Islet precursor cell (in vitro differentiated cells): ENCODE measurements around the gene LGI4.
"Not testable (repeated sequence)": the region's sequence is repeated elsewhere in the genome, so short reads cannot be mapped to it uniquely, and the experiment has no call there.

Experiments
- DNase-seq: peaks from one replicate; pipeline ENCODE4 v3.0.0-alpha.2; 2018

Gene LGI4

DNA sequence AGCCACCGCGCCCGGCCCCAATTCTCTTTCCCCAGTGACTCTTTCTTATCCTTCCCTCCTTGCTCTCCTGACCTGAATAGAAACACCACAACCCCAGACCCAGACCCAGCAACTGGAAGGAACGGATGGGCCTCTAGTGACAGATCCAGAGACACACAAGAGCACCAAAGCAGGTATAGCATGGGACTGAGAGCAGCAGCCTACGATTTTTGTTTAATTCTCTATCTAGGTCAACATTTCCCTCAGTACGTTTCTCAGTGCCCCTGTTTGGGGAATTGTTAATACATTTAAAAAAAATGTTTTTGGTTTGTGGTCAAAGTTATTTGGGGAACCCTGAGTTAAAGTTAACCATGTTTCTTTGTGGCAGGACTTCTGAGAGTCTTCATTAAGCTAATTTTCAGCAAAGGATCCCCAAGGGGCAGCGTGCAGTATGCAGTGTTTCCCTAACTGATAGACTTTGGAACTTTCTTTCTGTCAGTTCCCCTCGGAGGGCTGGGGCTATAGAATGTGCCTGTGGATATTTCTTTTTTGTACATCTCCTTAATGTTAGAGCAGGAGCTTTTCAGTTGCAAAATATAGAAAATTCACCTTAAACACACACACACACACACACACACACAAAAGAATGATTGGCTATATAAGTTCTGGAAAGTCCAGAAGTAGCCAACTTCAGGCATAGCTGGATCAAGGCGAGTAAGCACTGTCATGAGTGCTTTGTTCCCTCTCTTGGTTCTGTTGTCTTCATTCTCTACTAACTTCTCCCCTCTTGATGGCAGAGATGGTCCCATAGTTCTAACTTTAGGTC, 26.0 kb upstream of the LGI4 start:
- no peak for DNase-seq

DNA sequence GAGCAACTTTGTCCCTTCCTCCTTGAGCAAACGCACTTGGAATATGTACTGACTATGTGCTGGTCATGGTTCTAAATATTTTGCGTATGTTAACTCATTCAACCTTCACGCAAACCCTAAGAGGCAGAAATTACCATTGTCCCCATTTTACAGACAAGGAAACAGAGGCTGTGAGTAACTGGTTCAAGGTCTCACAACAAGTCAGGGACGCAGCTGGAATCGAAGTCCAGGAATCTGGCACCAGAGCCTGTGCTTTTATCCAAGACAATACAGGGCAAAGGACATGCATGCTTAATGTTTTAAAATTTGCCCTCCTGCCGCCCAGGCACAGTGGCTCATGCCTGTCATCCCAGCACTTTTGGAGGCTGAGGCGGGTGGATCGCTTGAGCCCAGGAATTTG, 24.7 kb upstream of the LGI4 start:
- no peak for DNase-seq

DNA sequence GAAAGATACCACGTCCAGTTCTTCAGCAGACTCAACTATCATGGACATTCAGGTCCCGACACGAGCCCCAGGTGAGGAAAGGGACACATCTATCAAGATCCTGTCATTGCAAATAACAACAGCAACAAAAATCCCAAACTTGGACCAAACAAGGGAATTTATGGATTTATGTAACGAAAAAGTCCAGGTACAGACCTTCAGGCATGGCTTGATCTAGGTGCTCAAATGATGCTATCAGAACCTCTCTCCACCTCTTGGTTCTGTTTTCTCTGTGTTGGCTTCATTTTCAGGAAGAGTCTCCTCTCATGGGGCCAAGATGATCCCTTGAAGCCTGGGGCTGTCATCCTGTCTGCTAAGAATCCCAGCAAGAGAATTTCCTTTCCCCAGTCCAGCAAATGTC, 22.6 kb upstream of the LGI4 start:
- no peak for DNase-seq

DNA sequence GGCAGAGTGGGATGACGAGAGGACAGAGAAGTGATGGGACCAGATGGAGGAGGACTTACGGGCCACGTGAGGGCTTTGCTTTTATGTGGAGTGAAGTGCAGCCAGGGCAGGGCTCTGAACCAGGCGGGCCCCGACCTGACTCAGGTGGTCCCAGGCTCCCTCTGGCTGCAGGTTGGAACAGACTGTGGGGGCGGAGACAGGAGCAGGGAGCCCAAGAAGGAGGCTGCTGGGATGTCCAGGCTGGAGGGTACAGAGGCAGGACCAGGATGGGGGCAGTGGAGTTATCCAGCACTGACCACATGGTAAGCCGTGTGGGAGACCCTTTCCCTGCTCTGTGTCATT, 21.8 kb upstream of the LGI4 start:
- DNase-seq = no peak

DNA sequence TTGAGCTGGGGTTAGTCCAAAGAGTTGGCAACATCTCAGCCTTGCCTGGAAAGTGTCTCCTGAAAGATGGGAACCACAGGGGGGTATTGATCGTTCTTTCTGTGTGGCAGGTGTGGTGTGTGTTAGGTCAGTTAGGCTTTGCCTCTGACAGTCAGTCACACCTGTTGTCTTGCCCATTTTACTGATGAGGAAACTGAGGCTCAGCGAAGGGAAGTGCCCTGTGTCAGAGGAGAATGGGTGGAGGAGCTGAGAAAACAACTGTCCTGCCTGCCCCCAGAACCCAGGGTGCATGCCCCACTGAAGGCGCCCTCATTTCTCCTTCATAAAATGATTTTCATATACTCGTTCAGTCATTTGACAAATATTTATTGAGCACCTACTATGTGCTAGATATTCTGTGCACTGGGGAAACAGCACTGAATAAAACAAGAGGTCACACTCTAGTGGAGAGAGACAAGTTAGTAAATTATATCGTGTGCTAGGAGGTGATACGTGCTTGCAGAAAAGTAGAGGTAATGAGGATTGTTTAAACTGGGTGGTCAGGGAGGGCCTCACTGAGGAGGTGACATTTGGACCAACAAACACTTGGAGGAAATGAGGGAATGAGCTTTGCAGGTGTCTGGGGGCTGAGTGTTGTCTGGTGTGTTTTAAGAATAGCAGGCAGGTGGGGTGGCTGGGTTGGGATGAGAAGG, 21.3 kb upstream of the LGI4 start:
- no peak for DNase-seq

DNA sequence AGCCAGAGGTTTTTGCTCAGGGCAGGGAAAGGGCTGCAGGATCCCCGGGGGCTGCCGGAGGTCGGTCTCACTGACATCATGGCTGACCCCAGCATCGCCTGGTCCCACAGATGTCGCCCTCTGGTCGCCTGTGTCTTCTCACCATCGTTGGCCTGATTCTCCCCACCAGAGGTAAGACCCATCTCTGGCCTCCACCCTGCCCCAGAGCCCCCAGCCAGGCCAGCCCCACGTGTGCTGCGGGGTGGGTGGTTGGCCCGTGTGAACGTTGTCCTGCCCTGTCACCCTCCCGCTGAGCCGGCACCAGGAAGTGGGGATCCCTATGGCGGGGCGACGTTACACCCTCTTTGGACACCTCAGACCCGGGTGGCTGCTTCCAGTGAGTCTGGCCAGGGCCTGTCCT, 20.6 kb upstream of the LGI4 start:
- no peak for DNase-seq

DNA sequence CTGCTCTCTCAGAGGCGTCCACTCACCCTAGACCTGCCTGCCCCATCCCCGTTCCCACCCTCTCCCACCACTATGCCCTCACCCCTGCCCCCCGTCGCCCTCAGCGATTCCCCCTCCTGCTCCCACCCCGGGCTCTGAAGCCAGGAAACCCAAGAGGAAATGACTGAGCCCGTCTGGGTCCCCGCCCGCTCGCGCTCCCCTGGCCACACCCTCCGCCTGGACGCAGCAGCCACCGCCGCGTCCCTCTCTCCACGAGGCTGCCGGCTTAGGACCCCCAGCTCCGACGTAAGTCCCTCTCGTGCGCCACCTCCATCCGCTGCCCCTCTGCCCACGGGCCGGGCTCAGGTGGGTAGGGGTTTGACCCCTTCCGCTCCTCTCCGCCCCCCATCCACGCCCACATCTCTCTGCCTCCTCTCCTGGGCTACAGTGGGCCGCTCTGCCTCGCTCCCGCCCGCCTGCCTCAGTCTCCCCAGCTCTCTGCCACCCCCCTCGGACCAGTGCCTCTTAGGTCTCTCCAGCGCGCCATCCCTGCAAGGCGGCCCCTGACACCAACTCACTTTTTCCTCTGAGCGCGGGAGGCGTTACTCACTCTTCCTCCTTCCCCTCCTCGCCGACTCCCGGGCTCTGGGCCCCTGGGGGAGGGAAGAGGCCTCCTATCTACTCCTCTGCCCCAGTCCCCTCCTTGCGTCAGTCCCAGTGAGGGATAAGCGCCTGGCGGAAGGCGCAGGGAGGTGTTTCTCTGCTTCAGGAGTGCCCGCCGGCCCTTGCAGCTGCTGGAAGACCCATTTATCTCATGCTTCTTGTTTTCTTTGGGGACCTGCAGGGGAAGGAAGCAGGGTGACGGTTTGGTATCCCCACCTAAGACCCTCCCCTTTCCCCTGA, 19.9 kb upstream of the LGI4 start, which contains the start of gene FXYD5:
Gene FXYD5, plus strand, starts transcription at position 211 of the 882 bp plus-strand sequence. CDS start 816 bp downstream, outside the sequence.
- peak; percentile 92 for DNase-seq

DNA sequence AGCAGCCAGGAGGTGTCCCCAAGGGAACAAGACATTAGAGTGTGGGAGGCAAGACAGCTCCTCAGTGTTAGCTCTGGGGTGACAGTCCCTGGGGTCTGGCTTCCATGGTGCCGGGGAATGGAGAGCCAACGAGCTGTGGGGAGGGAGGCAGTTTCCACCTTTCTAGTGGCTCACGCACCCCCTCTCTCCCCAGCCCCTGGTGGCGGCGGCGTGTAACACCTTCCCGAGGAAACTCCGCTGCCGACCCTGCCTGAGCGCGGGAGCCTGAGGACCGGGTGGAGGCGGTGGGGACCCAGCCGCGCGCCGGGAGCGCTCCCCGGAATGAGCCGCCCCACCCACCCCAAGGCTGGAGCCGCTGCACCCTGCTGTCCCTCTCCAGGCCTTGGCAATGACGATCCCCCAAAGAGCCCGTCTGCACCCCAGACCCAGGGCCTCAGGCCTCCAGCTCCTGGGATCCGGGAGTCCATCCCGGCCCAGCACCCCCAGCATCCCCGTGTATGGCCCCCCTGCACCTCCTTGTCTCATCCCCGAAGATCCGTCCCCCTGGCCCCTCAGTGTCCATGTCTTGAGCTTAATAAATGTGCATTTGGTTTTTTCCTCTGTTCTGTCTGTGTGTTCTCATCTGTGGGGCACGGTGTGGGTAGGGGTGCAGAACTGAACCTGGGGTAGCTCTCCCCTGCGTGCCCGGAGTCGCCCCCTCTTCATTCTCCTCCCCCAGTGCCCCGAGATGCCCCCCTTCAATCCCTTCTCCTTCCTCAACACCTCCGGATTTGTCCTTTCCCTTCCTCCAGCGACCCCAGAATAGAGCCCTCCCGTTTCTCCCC, 19.1 kb upstream of the LGI4 start:
- DNase-seq = peak; percentile 77

DNA sequence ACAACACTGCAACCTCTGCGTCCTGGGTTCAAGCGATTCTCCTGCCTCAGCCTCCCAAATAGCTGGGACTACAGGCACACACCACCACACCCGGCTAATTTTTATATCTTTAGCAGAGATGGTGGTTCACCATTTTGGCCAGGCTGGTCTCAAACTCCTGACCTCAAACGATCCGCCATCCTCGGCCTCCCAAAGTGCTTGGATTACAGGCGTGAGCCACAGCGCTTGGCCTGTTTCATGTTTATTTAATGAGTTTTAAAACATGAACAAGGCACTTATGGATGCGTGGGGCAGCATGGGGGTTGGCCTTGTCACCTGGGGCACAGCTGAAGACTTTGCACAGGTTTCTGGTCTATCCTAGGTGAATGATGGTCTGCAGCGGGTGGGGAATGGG, 18.3 kb upstream of the LGI4 start:
- not testable (repeated sequence) for DNase-seq

DNA sequence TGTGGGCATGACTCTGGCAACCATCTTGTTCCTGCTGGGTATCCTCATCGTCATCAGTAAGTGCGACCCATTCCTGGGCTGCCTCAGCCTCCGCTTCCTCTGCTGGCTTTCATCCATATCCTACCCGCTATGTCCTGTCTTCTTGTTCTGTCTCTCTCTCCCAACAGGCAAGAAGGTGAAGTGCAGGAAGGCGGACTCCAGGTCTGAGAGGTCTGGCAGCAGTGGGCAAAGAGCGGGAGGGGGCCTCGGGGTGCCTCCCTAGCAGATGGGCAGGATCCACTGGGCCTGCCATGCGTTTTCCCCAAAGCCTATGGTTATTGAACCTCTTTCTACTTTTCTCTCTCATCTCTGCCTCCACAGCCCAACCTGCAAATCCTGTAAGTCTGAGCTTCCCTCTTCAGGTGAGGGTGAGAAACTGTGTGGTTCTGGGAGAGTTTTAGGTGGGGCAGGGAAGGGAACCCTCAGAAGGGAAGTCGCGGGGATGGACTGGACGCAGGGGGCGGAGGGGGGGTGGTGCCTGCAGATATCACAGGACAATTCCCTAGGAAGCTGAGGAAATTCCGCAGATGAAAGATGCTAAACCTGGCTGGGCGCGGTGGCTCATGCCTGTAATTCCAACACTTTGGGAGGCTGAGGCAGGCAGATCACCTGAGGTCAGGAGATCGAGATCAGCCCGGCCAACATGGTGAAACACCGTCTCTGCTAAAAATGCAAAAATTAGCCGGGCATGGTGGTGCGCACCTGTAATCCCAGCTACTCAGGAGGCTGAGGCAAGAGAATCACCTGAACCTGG, 16.6 kb upstream of the LGI4 start:
- DNase-seq = no peak

DNA sequence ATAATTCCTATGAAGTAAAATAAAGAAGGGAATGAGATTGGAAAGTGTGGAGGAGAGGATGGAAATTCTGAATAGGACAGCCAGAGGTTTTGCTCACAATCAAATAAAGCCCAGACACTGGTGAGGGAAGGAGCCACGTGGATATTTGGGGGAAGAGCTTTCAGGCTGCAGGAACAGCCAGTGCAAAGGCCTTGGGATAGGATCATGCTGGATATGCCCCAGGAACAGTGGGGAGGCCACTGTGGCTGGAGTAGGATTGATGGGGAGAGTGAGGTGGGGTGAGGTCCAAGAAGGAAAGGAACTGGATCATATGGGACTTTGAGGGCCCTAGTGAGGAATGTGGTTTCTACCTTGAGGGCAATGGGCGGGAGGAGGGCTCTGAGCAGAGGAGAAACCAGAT, 15.6 kb upstream of the LGI4 start:
- DNase-seq = no peak

DNA sequence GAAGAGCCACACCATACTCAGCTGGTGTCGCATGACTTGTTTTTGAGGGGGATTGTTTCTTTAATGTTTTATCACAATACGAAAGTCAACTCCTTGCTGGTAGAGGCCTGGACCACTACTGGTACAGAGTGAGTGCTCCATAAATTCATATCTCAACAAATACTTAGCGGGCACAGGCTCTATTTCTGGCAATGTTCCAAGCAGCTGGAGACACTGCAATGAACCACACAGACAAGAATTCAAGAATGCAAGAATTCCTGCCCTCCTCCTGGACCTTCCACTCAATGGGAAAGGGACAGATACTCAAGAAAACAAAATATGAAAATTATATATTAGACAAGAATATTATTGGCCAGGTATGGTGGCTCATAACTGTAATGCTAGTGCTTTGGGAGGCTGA, 14.6 kb upstream of the LGI4 start:
- no peak for DNase-seq

DNA sequence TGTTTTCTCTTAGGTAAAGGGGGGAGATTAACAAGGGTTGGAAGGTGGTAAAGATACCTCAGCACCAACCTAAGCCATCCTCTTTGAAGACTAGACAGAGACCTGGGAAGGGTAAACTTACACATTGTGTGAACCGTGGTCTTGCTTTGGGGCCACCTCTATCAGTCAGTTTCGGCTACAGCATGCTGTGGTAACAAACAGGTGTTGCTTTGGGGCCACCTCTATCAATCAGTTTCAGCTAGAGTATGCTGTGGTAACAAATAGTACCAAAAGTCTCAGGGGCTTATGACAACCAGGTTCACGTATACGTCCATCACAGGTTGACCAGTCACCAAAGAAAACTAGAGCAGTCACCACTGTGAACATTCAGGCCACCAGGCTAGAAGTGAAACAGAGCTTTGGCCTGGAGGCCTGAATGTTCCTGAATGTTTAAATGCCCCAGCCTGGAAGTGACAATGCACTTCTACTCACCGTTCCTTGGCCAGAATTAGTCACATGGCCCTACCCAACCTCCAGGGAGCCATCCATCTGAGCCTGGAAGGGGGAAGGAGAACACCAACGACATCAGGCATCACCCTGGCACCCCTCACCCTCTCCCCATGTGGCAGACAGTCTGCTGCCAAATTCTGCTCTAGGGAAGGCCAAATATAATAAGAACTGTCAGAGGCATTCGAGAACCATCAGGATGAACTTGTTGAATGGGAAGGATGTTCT, 12.0 kb upstream of the LGI4 start:
- DNase-seq = no peak

DNA sequence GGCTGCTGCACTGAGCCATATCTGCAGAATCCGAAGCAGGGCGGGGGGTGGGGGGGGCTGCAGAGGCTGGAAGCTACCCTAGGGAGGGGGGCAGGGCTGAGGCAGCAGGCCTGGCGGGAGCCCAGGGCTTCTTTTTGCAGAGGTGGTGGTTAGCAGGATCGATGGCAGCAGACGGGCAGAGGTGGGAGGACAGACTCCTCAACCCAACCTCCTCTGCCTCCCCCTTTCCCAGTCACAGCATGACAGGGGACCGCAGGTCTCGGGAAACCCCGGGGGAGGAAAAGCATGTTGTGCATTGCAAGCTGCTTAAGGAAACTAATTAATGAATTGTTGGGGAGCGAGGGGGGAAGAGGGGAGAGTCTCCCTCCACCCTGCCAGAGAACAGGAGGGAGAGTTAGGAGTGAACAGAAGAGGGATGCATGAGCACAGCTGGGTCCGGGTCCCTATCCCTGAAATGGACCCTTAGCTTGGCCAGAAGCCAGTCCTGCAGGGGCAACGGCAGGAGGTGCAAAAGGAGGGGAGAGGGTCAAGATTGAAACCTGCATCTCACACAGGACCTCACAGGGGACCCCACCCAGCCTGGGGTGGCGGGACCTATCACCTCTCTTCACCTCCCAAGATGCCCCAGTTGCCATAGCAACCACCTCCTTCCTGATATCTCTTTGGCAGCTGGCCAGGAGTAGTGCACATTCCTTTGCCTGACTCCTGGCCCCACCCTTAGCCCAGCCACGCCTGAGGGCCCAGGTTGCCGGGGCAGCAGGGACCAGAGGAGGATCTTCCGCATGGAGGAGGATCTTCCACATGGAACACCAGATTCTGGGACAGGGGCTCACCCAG, 10.0 kb upstream of the LGI4 start:
- DNase-seq = peak; percentile 88

DNA sequence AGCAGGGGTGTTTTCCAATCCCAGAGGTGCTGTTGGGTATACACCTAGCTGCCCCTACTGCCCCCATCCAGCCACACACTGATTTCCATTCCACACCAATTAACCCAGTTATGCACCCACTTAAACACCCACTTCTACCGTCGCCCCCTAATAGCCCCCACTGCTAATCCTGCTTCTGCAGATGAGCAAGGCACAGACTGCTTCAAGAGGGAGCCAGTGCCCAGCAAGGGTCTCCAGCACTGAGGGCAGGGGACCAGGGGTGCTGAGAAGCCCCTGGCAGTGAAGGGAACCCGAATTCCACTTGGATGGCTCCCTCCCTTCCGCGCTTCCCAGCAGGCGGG, 9.4 kb upstream of the LGI4 start:
- no peak for DNase-seq

DNA sequence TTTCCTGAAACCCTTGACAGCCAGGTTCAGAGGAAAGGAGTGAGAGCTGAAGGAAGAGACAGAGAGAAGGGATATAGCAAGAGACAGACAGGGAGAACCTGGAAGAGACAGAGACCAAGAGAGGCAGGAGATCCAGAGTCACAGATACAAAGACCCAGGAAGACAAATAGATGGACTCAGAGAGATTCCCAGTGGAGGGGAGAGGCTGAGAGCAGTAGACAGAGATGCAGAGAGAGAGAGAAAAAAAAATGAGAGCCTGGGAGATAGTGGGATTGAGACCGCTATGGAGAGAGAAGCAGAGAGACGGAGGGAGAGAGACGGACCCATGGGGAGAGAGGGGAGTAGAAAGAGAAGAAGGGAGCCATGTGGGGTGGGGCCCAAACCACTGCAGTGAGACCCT, 9.0 kb upstream of the LGI4 start:
- DNase-seq = no peak

DNA sequence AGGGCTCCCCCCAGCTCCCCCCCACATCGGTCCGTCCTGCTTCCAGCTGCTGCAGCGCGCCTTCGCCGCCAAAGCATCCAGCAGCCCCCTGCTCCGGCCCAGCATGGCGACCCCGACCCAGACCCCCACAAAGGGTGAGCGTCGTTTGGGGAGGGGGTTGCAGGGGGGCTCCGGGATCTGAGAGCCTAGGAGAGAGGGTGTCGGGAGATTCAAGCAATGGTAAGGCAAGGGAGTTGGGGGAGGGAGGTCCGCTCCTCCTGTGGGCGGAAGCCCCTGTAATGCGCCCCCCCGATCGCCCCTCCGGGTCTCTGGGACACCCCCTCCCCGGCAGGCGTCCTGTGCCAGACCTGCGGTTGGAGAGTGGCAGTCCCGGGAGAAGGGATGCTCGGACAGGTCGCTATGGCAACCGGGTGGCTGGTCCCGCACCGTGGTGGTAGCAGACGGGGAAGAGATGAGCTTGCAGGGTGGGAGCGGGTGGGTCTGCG, 8.4 kb upstream of the LGI4 start, which contains the start of gene FXYD7:
Gene FXYD7, plus strand, starts transcription at position 25 of the 485 bp plus-strand sequence. Its CDS starts 79 bp downstream, at position 104.
- DNase-seq = no peak

DNA sequence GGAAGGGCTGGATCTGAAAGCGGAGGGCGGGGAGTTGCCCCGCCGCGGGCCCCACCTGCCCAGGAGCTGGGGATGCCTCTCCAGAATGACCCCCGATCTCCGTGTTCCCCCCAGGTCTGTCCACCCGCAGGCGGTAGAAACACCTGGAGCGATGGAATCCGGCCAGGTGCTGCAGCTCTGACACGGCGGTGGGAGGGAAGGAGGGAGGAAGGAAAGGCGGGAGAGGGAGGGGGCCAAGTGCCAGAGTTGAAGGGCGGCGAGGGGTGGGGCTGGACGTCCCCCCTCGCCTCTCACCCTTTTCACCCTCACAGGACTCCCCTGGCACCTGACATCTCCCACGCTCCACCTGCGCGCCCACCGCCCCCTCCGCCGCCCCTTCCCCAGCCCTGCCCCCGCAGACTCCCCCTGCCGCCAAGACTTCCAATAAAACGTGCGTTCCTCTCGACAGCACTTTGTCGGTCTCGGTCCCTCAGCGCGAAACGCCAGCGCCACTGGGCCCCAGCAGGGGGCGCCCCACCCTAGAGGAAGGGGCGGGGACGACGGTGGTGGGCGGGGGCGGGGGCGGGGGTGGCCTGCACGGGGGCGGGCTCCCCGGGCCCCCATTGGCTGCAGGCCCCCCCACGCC, 7.9 kb upstream of the LGI4 start:
- DNase-seq = peak; percentile 81

DNA sequence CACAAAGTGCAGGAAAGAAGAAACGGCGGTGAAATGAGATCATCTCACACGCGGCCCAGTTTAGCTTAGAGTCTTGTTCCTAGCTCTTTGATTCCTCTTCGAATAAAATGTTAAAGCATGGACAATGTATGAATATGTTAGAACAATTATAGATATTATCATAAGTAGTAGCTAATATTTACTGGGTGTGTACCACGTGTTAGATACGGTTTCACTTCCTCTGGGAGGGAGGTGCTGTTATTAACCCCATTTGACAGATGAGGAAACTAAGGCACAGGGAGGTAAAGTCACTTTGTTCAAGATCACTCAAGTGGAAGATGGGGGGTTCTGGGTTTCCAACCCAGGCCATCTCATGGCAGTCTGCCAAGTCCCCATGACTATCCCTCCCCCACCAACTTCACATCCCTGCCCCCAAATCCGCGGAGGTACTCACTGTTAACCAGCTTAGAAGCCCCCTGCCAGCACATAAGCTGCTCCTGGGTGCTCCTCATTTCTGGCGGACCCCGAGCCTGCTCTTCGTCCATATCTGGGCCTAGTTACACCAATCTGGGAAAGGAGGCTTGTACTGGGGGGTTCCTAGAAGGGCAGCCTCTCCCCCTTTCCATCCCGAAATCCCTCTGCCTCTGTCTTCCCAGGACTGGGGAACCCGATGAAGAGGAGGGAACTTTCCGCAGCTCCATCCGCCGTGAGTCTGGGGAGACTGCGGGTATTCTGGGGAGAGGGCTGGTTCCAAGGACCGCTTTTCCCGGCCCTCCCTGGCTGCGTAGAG, 7.2 kb upstream of the LGI4 start:
- no peak for DNase-seq
